Smooth muscle cell (in vitro differentiated cells): ENCODE data around the gene DTWD2. TPM values are rescaled to one million over a fixed set of nuclear protein-coding genes. Genes with fewer than 3 reads are reported as not detected.

Source experiments
- DNase-seq: peaks from one replicate; lab custom pipeline; 2025; ENCODE audit not compliant: unreplicated experiment; lab: John Stamatoyannopoulos, UW
- H2AFZ ChIP-seq: fragments of 200-600 bp; sonication (generic); 2 replicates; pipeline ENCODE4 v1.6.0; 2016; ENCODE audit warnings: antibody characterized with exemption, low read depth, mild to moderate bottlenecking
- H3F3A ChIP-seq: fragments of 200-600 bp; sonication (generic); 2 replicates; pipeline ENCODE4 v1.6.0; 2017; ENCODE audit warnings: antibody characterized with exemption, low read depth
- H3K27ac ChIP-seq: fragments of 200-600 bp; sonication (generic); 2 replicates; pipeline ENCODE4 v1.5.1; 2016; ENCODE audit warnings: low read depth, mild to moderate bottlenecking
- H3K27me3 ChIP-seq: fragments of 200-600 bp; sonication (generic); 2 replicates; pipeline ENCODE4 v1.6.1; 2016; ENCODE audit warnings: low read depth, mild to moderate bottlenecking
- H3K36me3 ChIP-seq: fragments of 200-600 bp; sonication (generic); 2 replicates; pipeline ENCODE4 v1.5.1; 2016; ENCODE audit warnings: low read depth
- H3K4me1 ChIP-seq: fragments of 200-600 bp; sonication (generic); 2 replicates; pipeline ENCODE4 v1.5.1; 2016; ENCODE audit warnings: low read depth
- H3K4me2 ChIP-seq: fragments of 200-600 bp; sonication (generic); 2 replicates; pipeline ENCODE4 v1.6.0; 2016; ENCODE audit warnings: mild to moderate bottlenecking
- H3K4me3 ChIP-seq: fragments of 200-600 bp; sonication (generic); 2 replicates; pipeline ENCODE4 v1.5.1; 2016; ENCODE audit warnings: mild to moderate bottlenecking
- H3K79me2 ChIP-seq: fragments of 200-600 bp; sonication (generic); 2 replicates; pipeline ENCODE4 v1.6.0; 2016; ENCODE audit warnings: low read depth, mild to moderate bottlenecking
- H3K9ac ChIP-seq: fragments of 200-600 bp; sonication (generic); 2 replicates; pipeline ENCODE4 v1.6.0; 2016; ENCODE audit warnings: low read depth
- H3K9me3 ChIP-seq: fragments of 200-600 bp; sonication (generic); replicated peaks from 2 replicates; pipeline ENCODE4 v1.5.1; 2016; ENCODE audit warnings: low read depth
- H4K20me1 ChIP-seq: fragments of 200-600 bp; sonication (generic); 2 replicates; pipeline ENCODE4 v1.6.0; 2016; ENCODE audit warnings: low read depth
- WGBS: methylation state at CpG from one replicate; pipeline ENCODE4 v1.1.7; 2016; ENCODE audit warnings: low lambda C conversion rate; 5-methylcytosine and 5-hydroxymethylcytosine counted together
- polyA plus RNA-seq: library from polyadenylated mRNA; unstranded; fragments of >200 nt; fragmentation: Nextera tagmentation; extraction: Ambion mirVana; gene quantifications from 2 replicates; pipeline ENCODE4 v1.2.1, GENCODE V29; 2016
- total RNA-seq: library from RNA; depleted of rRNA; stranded (reverse); fragments of >200 nt; gene quantifications from 2 replicates; pipeline ENCODE4 v1.2.3, GENCODE V29; 2014
- TF ChIP-seq, protein P1 (sequence below): fragments of 200-600 bp; sonication (generic); IDR thresholded peaks from 2 replicates; pipeline ENCODE4 v1.5.1; 2017; ENCODE audit warnings: borderline replicate concordance, mild to moderate bottlenecking, antibody characterized with exemption; ENCODE audit not compliant: insufficient read depth, poor library complexity, severe bottlenecking

Gene DTWD2
- total and polyA plus RNA-seq, 2 experiments from 2014 or later, result 0.58 to 1.7 TPM

GRCh38 chr5:118891252-118891651 lies 97.1 kb downstream of the DTWD2 start:
- Histone ChIP-seq H3K4me2 (no peak overlapping the region), H3K79me2 (no peaks in the 10 kb centered on the region), H3K4me1 (no peaks in the 10 kb centered on the region), H3K9ac (no peak overlapping the region), H3K36me3 (no peaks in the 10 kb centered on the region), H3K27ac (no peak overlapping the region), H3K4me3 (no peak overlapping the region), H4K20me1 (no peaks in the 10 kb centered on the region), H3F3A (no peaks in the 10 kb centered on the region), H2AFZ (no peak overlapping the region), H3K9me3 (no peaks in the 10 kb centered on the region), H3K27me3 (no peaks in the 10 kb centered on the region)
- no peak for DNase-seq
- TF ChIP-seq, protein P1, sequence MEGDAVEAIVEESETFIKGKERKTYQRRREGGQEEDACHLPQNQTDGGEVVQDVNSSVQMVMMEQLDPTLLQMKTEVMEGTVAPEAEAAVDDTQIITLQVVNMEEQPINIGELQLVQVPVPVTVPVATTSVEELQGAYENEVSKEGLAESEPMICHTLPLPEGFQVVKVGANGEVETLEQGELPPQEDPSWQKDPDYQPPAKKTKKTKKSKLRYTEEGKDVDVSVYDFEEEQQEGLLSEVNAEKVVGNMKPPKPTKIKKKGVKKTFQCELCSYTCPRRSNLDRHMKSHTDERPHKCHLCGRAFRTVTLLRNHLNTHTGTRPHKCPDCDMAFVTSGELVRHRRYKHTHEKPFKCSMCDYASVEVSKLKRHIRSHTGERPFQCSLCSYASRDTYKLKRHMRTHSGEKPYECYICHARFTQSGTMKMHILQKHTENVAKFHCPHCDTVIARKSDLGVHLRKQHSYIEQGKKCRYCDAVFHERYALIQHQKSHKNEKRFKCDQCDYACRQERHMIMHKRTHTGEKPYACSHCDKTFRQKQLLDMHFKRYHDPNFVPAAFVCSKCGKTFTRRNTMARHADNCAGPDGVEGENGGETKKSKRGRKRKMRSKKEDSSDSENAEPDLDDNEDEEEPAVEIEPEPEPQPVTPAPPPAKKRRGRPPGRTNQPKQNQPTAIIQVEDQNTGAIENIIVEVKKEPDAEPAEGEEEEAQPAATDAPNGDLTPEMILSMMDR, result no peak
- WGBS, result 89% methylated on average over 2 of the region's 2 CpGs

- Histone ChIP-seq H3K27me3 (no peaks in the 10 kb centered on the region), H3K27ac (no peak overlapping the region), H3F3A (no peaks in the 10 kb centered on the region), H3K4me1 (no peaks in the 10 kb centered on the region), H3K9ac (no peak overlapping the region), H3K4me2 (no peak overlapping the region), H3K36me3 (no peaks in the 10 kb centered on the region), H4K20me1 (no peaks in the 10 kb centered on the region), H3K79me2 (no peaks in the 10 kb centered on the region), H2AFZ (no peak overlapping the region), H3K4me3 (no peak overlapping the region), H3K9me3 (no peaks in the 10 kb centered on the region)
- no peak for DNase-seq
- WGBS, result 88% methylated on average over 2 of the region's 2 CpGs
- TF ChIP-seq, protein P1, result no peak
Observed at GRCh38 chr5:118889165-118889564, 99.2 kb downstream of the DTWD2 start.

DNA sequence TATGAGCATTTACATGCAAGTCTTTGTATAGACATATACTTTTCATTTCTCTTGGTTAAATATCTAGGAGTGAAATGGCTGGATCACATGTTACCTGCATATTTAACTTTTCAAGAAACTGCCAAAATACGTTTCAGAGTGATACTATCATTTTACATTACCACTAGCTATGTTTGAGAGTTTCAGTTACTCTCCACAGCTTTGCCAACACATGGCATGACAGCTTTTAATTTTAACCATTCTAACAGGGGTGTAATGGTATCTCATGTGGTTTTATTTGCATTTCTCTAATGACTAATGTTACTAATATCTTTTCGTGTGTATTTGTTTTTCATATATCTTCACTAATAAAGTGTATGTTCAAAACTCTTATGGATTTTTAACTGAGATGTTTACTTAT lies 99.8 kb downstream of the DTWD2 start:
- Histone ChIP-seq H3K27me3 (no peaks in the 10 kb centered on the region), H3K4me1 (no peaks in the 10 kb centered on the region), H3K79me2 (no peaks in the 10 kb centered on the region), H3F3A (no peaks in the 10 kb centered on the region), H3K4me2 (no peak overlapping the region), H3K27ac (no peak overlapping the region), H3K4me3 (no peak overlapping the region), H3K9me3 (no peaks in the 10 kb centered on the region), H2AFZ (no peak overlapping the region), H4K20me1 (no peaks in the 10 kb centered on the region), H3K9ac (no peak overlapping the region), H3K36me3 (no peaks in the 10 kb centered on the region)
- TF ChIP-seq, protein P1, result no peak
- no peak for DNase-seq
- WGBS, result 88% methylated on average over 2 of the region's 2 CpGs

- DNase-seq, result no peak
- Histone ChIP-seq H3F3A (no peaks in the 10 kb centered on the region), H3K4me1 (no peaks in the 10 kb centered on the region), H4K20me1 (no peaks in the 10 kb centered on the region), H2AFZ (no peak overlapping the region), H3K9ac (no peak overlapping the region), H3K9me3 (no peaks in the 10 kb centered on the region), H3K27ac (no peak overlapping the region), H3K4me3 (no peak overlapping the region), H3K27me3 (no peaks in the 10 kb centered on the region), H3K4me2 (no peak overlapping the region), H3K36me3 (no peaks in the 10 kb centered on the region), H3K79me2 (no peaks in the 10 kb centered on the region)
- 81% methylated on average over 2 of the region's 2 CpGs for WGBS
- TF ChIP-seq, protein P1, result no peak
Observed at GRCh38 chr5:118883362-118883761, 105.0 kb downstream of the DTWD2 start.
